B cell (primary cell): ENCODE data around the gene DOC2B. TPM values are rescaled to one million over a fixed set of nuclear protein-coding genes. Genes with fewer than 3 reads are reported as not detected.
"Not testable (repeated sequence)": the region's sequence is repeated elsewhere in the genome, so short reads cannot be mapped to it uniquely, and the experiment has no call there.

Experiments used
- ATAC-seq: fragments of 200-7000 bp; cut with Tn5 transposase; one replicate; pipeline ENCODE4 v1.10.0; 2021; ENCODE audit warnings: low read depth, mild to moderate bottlenecking, moderate number of reproducible peaks, moderate library complexity
- CTCF ChIA-PET: fragments of 350-600 bp; sonication (Branson Sonifier 250); formaldehyde crosslinking; loops from one replicate; lab custom pipeline; 2021; ENCODE audit warnings: antibody characterized with exemption, inconsistent platforms; lab: Charles Lee
- POLR2A ChIA-PET: fragments of 350-600 bp; sonication (Branson Sonifier 250); formaldehyde crosslinking; loops from one replicate; lab custom pipeline; 2021; ENCODE audit warnings: antibody characterized with exemption; lab: Charles Lee
- DNase-seq: peaks from one replicate; pipeline ENCODE4 v3.0.0; 2013
- H2AFZ ChIP-seq: 2 replicates; pipeline ENCODE4 v1.6.1; 2012; ENCODE audit warnings: mild to moderate bottlenecking, low read depth, low read length; ENCODE audit not compliant: insufficient read depth, poor library complexity, severe bottlenecking
- H3K27ac ChIP-seq, 2 donors: 1 replicate in 1 of 2; 2 replicates in 1 of 2; pipeline ENCODE4 v1.5.1; 2012 to 2013; ENCODE audit warnings: low read length in 2 of 2, mild to moderate bottlenecking in 2 of 2, moderate library complexity in 1 of 2
- H3K27me3 ChIP-seq, 4 experiments: fragments of 200-600 bp in 1 of 4; sonication (generic) in 1 of 4; replicated peaks in 1 of 4; 1 replicate in 2 of 4; 2 replicates in 2 of 4; pipeline versions ENCODE4 v1.6.1 to v1.7.0; 2013 to 2016; ENCODE audit warnings: low read length in 3 of 4, mild to moderate bottlenecking in 2 of 4, mixed read lengths in 1 of 4, moderate library complexity in 1 of 4; ENCODE audit not compliant: insufficient read depth in 4 of 4, control insufficient read depth in 3 of 4; ENCODE audit errors: control extremely low read depth in 1 of 4
- H3K36me3 ChIP-seq, 2 experiments: replicated peaks in 1 of 2; 1 replicate in 1 of 2; 2 replicates in 1 of 2; pipeline versions ENCODE4 v1.6.1 to v1.7.1; 2013; ENCODE audit warnings: low read length in 1 of 2; ENCODE audit not compliant: insufficient read depth in 2 of 2, control insufficient read depth in 1 of 2; ENCODE audit errors: control extremely low read depth in 1 of 2, extremely low read depth in 1 of 2
- H3K4me1 ChIP-seq, 2 donors: fragments of 200-600 bp in 1 of 2; sonication (generic) in 1 of 2; 1 replicate in 1 of 2; 2 replicates in 1 of 2; pipeline versions ENCODE4 v1.5.1 to v1.6.1; 2013 to 2017; ENCODE audit warnings: low read length in 2 of 2; ENCODE audit not compliant: control insufficient read depth in 2 of 2, insufficient read depth in 2 of 2
- H3K4me2 ChIP-seq: replicated peaks from 2 replicates; pipeline ENCODE3; 2012; ENCODE audit warnings: mild to moderate bottlenecking, low read depth, low read length; ENCODE audit not compliant: poor library complexity, severe bottlenecking
- H3K4me3 ChIP-seq, 5 experiments: fragments of 200-600 bp in 1 of 5; sonication (generic) in 1 of 5; 1 replicate in 3 of 5; 2 replicates in 2 of 5; pipeline versions ENCODE4 v1.5.1 to v1.7.0; 2011 to 2016; ENCODE audit warnings: low read length in 4 of 5, mild to moderate bottlenecking in 4 of 5, low read depth in 2 of 5, control low read depth in 1 of 5, moderate library complexity in 1 of 5; ENCODE audit not compliant: insufficient read depth in 1 of 5; ENCODE audit errors: control extremely low read depth in 1 of 5, extremely low read depth in 1 of 5
- H3K79me2 ChIP-seq: fragments of 200-600 bp; sonication (generic); one replicate; pipeline ENCODE4 v1.6.0; 2016; ENCODE audit warnings: low read length; ENCODE audit not compliant: control insufficient read depth, insufficient read depth
- H3K9ac ChIP-seq: fragments of 200-600 bp; sonication (generic); 2 replicates; pipeline ENCODE4 v1.6.1; 2017; ENCODE audit warnings: mild to moderate bottlenecking, low read length, moderate library complexity
- H3K9me3 ChIP-seq, 3 donors: one replicate each; pipeline versions ENCODE4 v1.6.1 to v1.7.1; 2013; ENCODE audit warnings: low read length in 2 of 3; ENCODE audit not compliant: control insufficient read depth in 2 of 3, insufficient read depth in 1 of 3; ENCODE audit errors: control extremely low read depth in 1 of 3
- H4K20me1 ChIP-seq: 2 replicates; pipeline ENCODE4 v1.6.0; 2012; ENCODE audit warnings: mild to moderate bottlenecking, low read length; ENCODE audit not compliant: insufficient read depth, control insufficient read depth, poor library complexity, severe bottlenecking
- H3K27ac Mint-ChIP-seq: one replicate; pipeline ENCODE4 v1.8.0; 2021; ENCODE audit warnings: mixed read lengths
- H3K27me3 Mint-ChIP-seq: one replicate; pipeline ENCODE4 v1.8.0; 2021; ENCODE audit warnings: mixed read lengths
- H3K4me1 Mint-ChIP-seq: one replicate; pipeline ENCODE4 v1.8.0; 2021; ENCODE audit warnings: mixed read lengths
- H3K4me3 Mint-ChIP-seq: one replicate; pipeline ENCODE4 v1.8.0; 2021; ENCODE audit warnings: mixed read lengths
- H3K9me3 Mint-ChIP-seq: one replicate; pipeline ENCODE4 v1.8.0; 2022; ENCODE audit warnings: mixed read lengths; ENCODE audit not compliant: insufficient read depth
- CTCF ChIP-seq: fragments of 200-600 bp; IDR thresholded peaks from one replicate; pipeline ENCODE4 v1.8.0; 2022; ENCODE audit warnings: antibody characterized with exemption, mild to moderate bottlenecking
- EZH2 ChIP-seq: IDR thresholded peaks from 2 replicates; pipeline ENCODE4 v1.6.1; 2012; ENCODE audit warnings: borderline replicate concordance, low read depth, mild to moderate bottlenecking, moderate library complexity, low read length; ENCODE audit not compliant: insufficient read depth, poor library complexity, severe bottlenecking
- WGBS: methylation state at CpG from one replicate; pipeline ENCODE4 v1.1.5; 2013; ENCODE audit warnings: missing lambda C conversion rate; ENCODE audit not compliant: insufficient coverage; 5-methylcytosine and 5-hydroxymethylcytosine counted together
- intact Hi-C: fragments of 100-400 bp; cut with micrococcal nuclease; formaldehyde crosslinking; loops from one replicate; pipeline ENCODE4 v1.10.0; 2022
- polyA plus RNA-seq: library from polyadenylated mRNA; depleted of rRNA; stranded (reverse); fragments of >200 nt; gene quantifications from 2 replicates; pipeline ENCODE4 v1.2.3, GENCODE V29; 2012
- total RNA-seq, 2 donors: library from RNA; stranded (reverse); fragments of 120-200 nt in 1 of 2; gene quantifications; 1 replicate in 1 of 2; 2 replicates in 1 of 2; pipeline versions ENCODE4 v1.2.3 to v1.2.4, GENCODE V29; 2013 to 2022

Gene DOC2B
- total and polyA plus RNA-seq, 2 donors (not counting 1 experiment from before 2014, with no cell fraction given) = not detected

GRCh38 chr17:207775-208174 lies 26.3 kb upstream of the DOC2B start:
- Histone ChIP-seq H3K4me1 (no peaks in the 10 kb centered on the region), H3K27me3 (peaks cover 0 to 4% (median 0%) of the 10 kb centered on the region in 4 experiments), H3K79me2 (no peaks in the 10 kb centered on the region), H4K20me1 (no peaks in the 10 kb centered on the region), H2AFZ (no peak overlapping the region), H3K27ac (no peak overlapping the region), H3K9ac (no peak overlapping the region), H3K4me3 (no peak overlapping the region), H3K36me3 (no peaks in the 10 kb centered on the region), H3K9me3 (peaks cover 0 to 26% (median 0%) of the 10 kb centered on the region in 3 donors), H3K4me2 (no peak overlapping the region)
- TF ChIP-seq EZH2 = no peak
- no peak for TF ChIP-seq CTCF
- no peak for ATAC-seq
- Mint-ChIP-seq H3K4me3 (no peak overlapping the region), H3K27ac (no peak overlapping the region), H3K4me1 (no peaks in the 10 kb centered on the region), H3K27me3 (peaks cover 4% of the 10 kb centered on the region), H3K9me3 (peaks cover 7% of the 10 kb centered on the region)
- no peak for DNase-seq
- 89% methylated on average over 5 of the region's 8 CpGs for WGBS
- ChIA-PET POLR2A (no interaction called here), CTCF (no interaction called here)
- intact Hi-C loops = no loop called here

- CTCF ChIA-PET = no interaction called here
- Histone ChIP-seq H2AFZ (no peak overlapping the region), H3K4me3 (no peak overlapping the region), H3K9me3 (peaks cover 0 to 26% (median 0%) of the 10 kb centered on the region in 3 donors), H3K9ac (no peak overlapping the region), H4K20me1 (no peaks in the 10 kb centered on the region), H3K4me2 (no peak overlapping the region), H3K4me1 (no peaks in the 10 kb centered on the region), H3K79me2 (no peaks in the 10 kb centered on the region), H3K27me3 (peaks cover 0 to 4% (median 0%) of the 10 kb centered on the region in 4 experiments), H3K27ac (no peak overlapping the region), H3K36me3 (no peaks in the 10 kb centered on the region)
- TF ChIP-seq EZH2 = no peak
- TF ChIP-seq CTCF = no peak
- Mint-ChIP-seq H3K9me3 (peaks cover 7% of the 10 kb centered on the region), H3K27ac (no peak overlapping the region), H3K4me3 (no peak overlapping the region), H3K4me1 (no peaks in the 10 kb centered on the region), H3K27me3 (peaks cover 4% of the 10 kb centered on the region)
- WGBS = 98% methylated on average over 37 of the region's 37 CpGs
- POLR2A ChIA-PET = interaction anchor here (0.6 kb wide), 1 partner anchor 180 kb away, joined by 6 read pairs; no protein-coding TSS in a partner anchor
- DNase-seq (no peak), ATAC-seq (no peak)
- intact Hi-C loops = no loop called here
Observed at GRCh38 chr17:206941-207560, 25.6 kb upstream of the DOC2B start.

DNA sequence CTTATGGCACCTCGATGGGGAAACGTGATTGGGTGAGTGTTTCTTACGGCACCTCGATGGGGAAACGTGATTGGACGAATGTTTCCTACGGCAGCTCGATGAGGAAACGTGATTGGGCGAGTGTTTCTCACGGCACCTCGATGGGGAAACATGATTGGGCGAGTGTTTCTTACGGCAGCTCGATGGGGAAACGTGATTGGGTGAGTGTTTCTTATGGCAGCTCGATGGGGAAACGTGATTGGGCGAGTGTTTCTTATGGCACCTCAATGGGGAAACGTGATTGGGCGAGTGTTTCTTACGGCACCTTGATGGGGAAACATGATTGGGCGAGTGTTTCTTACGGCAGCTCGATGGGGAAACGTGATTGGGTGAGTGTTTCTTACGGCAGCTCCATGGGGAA lies 25.0 kb upstream of the DOC2B start:
- H3K9me3 Mint-ChIP-seq, H3K27me3 Mint-ChIP-seq, H2AFZ ChIP-seq, H3K79me2 ChIP-seq, H3K36me3 ChIP-seq, DNase-seq, H3K4me3 Mint-ChIP-seq, H3K9ac ChIP-seq, H4K20me1 ChIP-seq, H3K27ac ChIP-seq, ATAC-seq, H3K4me1 Mint-ChIP-seq, H3K27me3 ChIP-seq, H3K4me1 ChIP-seq, H3K27ac Mint-ChIP-seq, CTCF ChIA-PET, H3K4me3 ChIP-seq, intact Hi-C loops, H3K4me2 ChIP-seq: not testable (repeated sequence)
- WGBS = 93% methylated on average over 22 of the region's 27 CpGs
- POLR2A ChIA-PET = interaction anchor here (0.6 kb wide), 1 partner anchor 180 kb away, joined by 6 read pairs; no protein-coding TSS in a partner anchor
- peaks cover 0 to 26% (median 0%) of the 10 kb centered on the region in 3 donors for H3K9me3 ChIP-seq
